Epithelial cell of proximal tubule (primary cell): ENCODE results near the gene GMEB2. TPM values are rescaled to one million over a fixed set of nuclear protein-coding genes. Genes with fewer than 3 reads are reported as not detected.

Experiments
- DNase-seq: peaks from one replicate; pipeline ENCODE4 v3.0.0-alpha.2; 2011; ENCODE audit warnings: low read depth
- H3K4me3 ChIP-seq: 2 replicates; pipeline ENCODE4 v1.5.1; 2011; ENCODE audit warnings: low read depth, mild to moderate bottlenecking, low read length
- CTCF ChIP-seq: conservative IDR thresholded peaks from 2 replicates; pipeline ENCODE4 v1.5.1; 2012; ENCODE audit warnings: low read depth, mild to moderate bottlenecking, low read length
- total RNA-seq: library from RNA; depleted of rRNA; stranded (reverse); fragments of >200 nt; gene quantifications from 2 replicates; pipeline ENCODE4 v1.2.3, GENCODE V29; 2015

The GMEB2 gene
- total RNA-seq, 1 donor from 2014 or later = 10.5 TPM

- no peak for DNase-seq
- no peak for TF ChIP-seq CTCF
- no peak overlapping the region for H3K4me3 ChIP-seq
These were observed 69.4 kb downstream of the GMEB2 start for GRCh38 chr20:63557481-63557891.

GRCh38 chr20:63556873-63557478 lies 69.9 kb downstream of the GMEB2 start:
- no peak for TF ChIP-seq CTCF
- DNase-seq = no peak
- no peak overlapping the region for H3K4me3 ChIP-seq

GRCh38 chr20:63555661-63556381 lies 71.1 kb downstream of the GMEB2 start:
- DNase-seq = no peak
- no peak for TF ChIP-seq CTCF
- no peak overlapping the region for H3K4me3 ChIP-seq

- DNase-seq = no peak
- H3K4me3 ChIP-seq = peak overlapping the region; percentile 67
- no peak for TF ChIP-seq CTCF
These were observed 72.3 kb downstream of the GMEB2 start for GRCh38 chr20:63554361-63555278.

GRCh38 chr20:63553933-63554290 lies 73.0 kb downstream of the GMEB2 start, which contains the start of gene FNDC11:
FNDC11 (plus strand) TSS chr20:63554159; CDS start chr20:63555664, 1,505 bp downstream.
- no peak for DNase-seq
- peak within 1 kb of the TSS; percentile 67 for H3K4me3 ChIP-seq
- no peak for TF ChIP-seq CTCF

- DNase-seq = peak; percentile 30
- H3K4me3 ChIP-seq = peak overlapping the region; percentile 67
- TF ChIP-seq CTCF = no peak
These were observed 73.5 kb downstream of the GMEB2 start for GRCh38 chr20:63553251-63553932.
